Measurements from ENCODE around the gene PDCD7. TPM values are rescaled to one million over a fixed set of nuclear protein-coding genes. Genes with fewer than 3 reads are reported as not detected.
"Not testable (repeated sequence)": the region's sequence is repeated elsewhere in the genome, so short reads cannot be mapped to it uniquely, and the experiment has no call there.

Gene PDCD7
- polyA plus RNA-seq, 1 of the 3 experiments (the other 2 are of a cell fraction): 15.3 TPM

DNA sequence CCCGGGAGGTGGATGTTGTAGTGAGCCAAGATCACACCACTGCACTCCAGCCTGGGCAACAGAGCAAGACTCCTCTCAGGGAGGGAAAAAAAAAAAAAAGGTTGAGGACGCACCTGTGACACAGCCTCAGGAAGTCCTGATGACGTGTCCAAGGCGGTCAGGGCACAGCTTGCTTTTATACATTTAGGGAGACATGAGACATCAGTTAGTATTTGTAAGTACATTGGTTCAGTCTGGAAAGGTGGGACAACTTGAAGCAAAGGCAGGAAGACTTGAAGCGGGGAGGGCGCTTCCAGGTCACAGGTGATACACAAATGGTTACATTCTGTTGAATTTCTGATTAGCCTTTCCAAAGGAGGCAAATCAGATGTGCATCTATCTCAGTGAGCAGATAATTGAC lies 5.0 kb upstream of the PDCD7 start:
- H3K79me2 ChIP-seq (ENCODE audit: insufficient read depth); H3K4me2 ChIP-seq; DNase-seq; H3K36me3 ChIP-seq (replicated peaks in 1 of 2; ENCODE audit: control insufficient read depth in 1 of 2, insufficient read depth in 2 of 2, low read length in 1 of 2); H3K4me3 ChIP-seq (ENCODE audit: low read depth in 2 of 2, low read length in 1 of 2); H4K20me1 ChIP-seq (ENCODE audit: insufficient read depth); H3K9me2 ChIP-seq; H3K4me1 ChIP-seq (ENCODE audit: control insufficient read depth in 1 of 2, insufficient read depth in 2 of 2, low read depth in 1 of 2, low read length in 1 of 2); H2AFZ ChIP-seq (ENCODE audit: low read depth); H3K9ac ChIP-seq; POLR2A ChIA-PET; H3K9me3 ChIP-seq; H3F3A ChIP-seq (replicated peaks; ENCODE audit: insufficient read depth); H3K27me3 ChIP-seq (ENCODE audit: insufficient read depth); H3K27ac ChIP-seq (ENCODE audit: low read depth in 2 of 2, low read length in 1 of 2): not testable (repeated sequence)
- CTCF ChIA-PET: interaction anchor here (0.8 kb wide), 1 partner anchor 180 kb away, joined by 3 read pairs; no protein-coding TSS in a partner anchor
- WGBS (ENCODE audit: low lambda C conversion rate): 81% methylated on average over 6 of the region's 6 CpGs

DNA sequence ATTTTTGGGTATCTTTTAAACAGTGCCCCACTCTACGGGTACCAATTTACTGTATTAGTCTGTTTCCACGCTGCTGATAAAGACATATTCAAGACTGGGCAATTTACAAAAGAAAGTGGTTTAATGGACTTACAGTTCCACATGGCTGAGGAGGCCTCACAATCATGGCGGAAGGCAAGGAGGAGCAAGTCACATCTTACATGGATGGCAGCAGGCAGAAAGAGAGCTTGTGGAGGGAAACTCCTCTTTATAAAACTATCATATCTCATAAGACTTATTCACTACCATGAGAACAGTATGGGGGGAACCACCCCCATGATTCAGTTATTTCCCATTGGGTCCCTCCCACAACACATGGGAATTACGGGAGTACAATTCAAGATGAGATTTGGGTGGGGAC lies 4.3 kb upstream of the PDCD7 start:
- CTCF ChIA-PET; H4K20me1 ChIP-seq (ENCODE audit: insufficient read depth); H3K4me3 ChIP-seq (ENCODE audit: low read depth in 2 of 2, low read length in 1 of 2); H3K4me1 ChIP-seq (ENCODE audit: control insufficient read depth in 1 of 2, insufficient read depth in 2 of 2, low read depth in 1 of 2, low read length in 1 of 2); H2AFZ ChIP-seq (ENCODE audit: low read depth); H3K9me3 ChIP-seq; H3K27me3 ChIP-seq (ENCODE audit: insufficient read depth); H3K4me2 ChIP-seq; H3K9ac ChIP-seq; H3F3A ChIP-seq (replicated peaks; ENCODE audit: insufficient read depth); H3K36me3 ChIP-seq (replicated peaks in 1 of 2; ENCODE audit: control insufficient read depth in 1 of 2, insufficient read depth in 2 of 2, low read length in 1 of 2); H3K79me2 ChIP-seq (ENCODE audit: insufficient read depth); H3K27ac ChIP-seq (ENCODE audit: low read depth in 2 of 2, low read length in 1 of 2); POLR2A ChIA-PET; H3K9me2 ChIP-seq; DNase-seq: not testable (repeated sequence)
- 86% methylated on average over 4 of the region's 4 CpGs for WGBS (ENCODE audit: low lambda C conversion rate)

DNA sequence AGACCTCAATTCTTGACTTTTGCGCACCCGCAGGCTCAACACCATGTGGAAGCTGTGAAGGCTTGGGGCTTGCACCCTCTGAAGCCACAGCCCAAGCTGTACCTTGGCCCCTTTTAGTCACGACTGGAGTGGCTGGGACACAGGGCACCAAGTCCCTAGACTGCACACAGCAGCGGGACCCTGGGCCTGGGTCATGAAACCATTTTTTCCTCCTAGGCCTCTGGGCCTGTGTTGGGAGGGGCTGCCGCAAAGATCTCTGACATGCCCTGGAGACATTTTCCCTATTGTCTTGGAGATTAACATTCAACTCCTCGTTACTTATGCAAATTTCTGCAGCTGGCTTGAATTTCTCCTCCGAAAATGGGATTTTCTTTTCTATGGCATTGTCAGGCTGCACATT lies 3.5 kb upstream of the PDCD7 start:
- DNase-seq; H4K20me1 ChIP-seq (ENCODE audit: insufficient read depth); H3K4me1 ChIP-seq (ENCODE audit: control insufficient read depth in 1 of 2, insufficient read depth in 2 of 2, low read depth in 1 of 2, low read length in 1 of 2); H2AFZ ChIP-seq (ENCODE audit: low read depth); CTCF ChIA-PET; H3K27me3 ChIP-seq (ENCODE audit: insufficient read depth); POLR2A ChIA-PET; H3K4me3 ChIP-seq (ENCODE audit: low read depth in 2 of 2, low read length in 1 of 2); H3K9ac ChIP-seq; H3K27ac ChIP-seq (ENCODE audit: low read depth in 2 of 2, low read length in 1 of 2); H3F3A ChIP-seq (replicated peaks; ENCODE audit: insufficient read depth); H3K9me2 ChIP-seq; H3K36me3 ChIP-seq (replicated peaks in 1 of 2; ENCODE audit: control insufficient read depth in 1 of 2, insufficient read depth in 2 of 2, low read length in 1 of 2); H3K4me2 ChIP-seq; H3K9me3 ChIP-seq: not testable (repeated sequence)
- peaks cover 11% of the 10 kb centered on the region for H3K79me2 ChIP-seq (ENCODE audit: insufficient read depth)
- 85% methylated on average over 7 of the region's 7 CpGs for WGBS (ENCODE audit: low lambda C conversion rate)

DNA sequence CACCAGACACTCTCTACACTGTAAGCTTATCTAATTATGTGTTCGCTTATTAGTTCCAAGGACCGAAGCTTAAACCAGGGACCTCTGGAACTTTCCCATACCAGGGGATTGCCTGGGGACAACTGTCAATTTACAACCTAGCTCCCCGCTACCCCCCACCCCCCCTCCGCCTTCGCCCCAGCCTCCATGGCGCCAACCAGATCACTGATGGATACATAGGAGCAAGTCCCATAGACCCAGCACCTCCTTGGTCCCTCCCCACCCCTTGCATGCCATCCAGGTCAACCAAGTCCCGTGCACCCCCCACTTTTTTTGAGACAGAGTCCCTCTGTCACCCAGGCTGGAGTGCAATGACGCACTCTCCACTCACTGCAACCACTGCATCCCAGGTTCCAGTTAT lies 930 bp upstream of the PDCD7 start:
- WGBS (ENCODE audit: low lambda C conversion rate): 57% methylated on average over 8 of the region's 8 CpGs
- Histone ChIP-seq H3K9ac (no peak overlapping the region), H3K9me2 (no peaks in the 10 kb centered on the region), H3F3A (replicated peaks; ENCODE audit: insufficient read depth) (peaks cover 2% of the 10 kb centered on the region), H3K27ac (ENCODE audit: low read depth in 2 of 2, low read length in 1 of 2) (no peak overlapping the region), H3K4me3 (ENCODE audit: low read depth in 2 of 2, low read length in 1 of 2) (peak overlapping the region; percentile 73 to 80), H2AFZ (ENCODE audit: low read depth) (peak overlapping the region; percentile 99; the same call in 1 of the 2 replicates), H4K20me1 (ENCODE audit: insufficient read depth) (peaks cover 23% of the 10 kb centered on the region), H3K36me3 (replicated peaks in 1 of 2; ENCODE audit: control insufficient read depth in 1 of 2, insufficient read depth in 2 of 2, low read length in 1 of 2) (peaks cover 2 to 7% of the 10 kb centered on the region in 2 experiments), H3K9me3 (no peaks in the 10 kb centered on the region), H3K79me2 (ENCODE audit: insufficient read depth) (peaks cover 34% of the 10 kb centered on the region), H3K27me3 (ENCODE audit: insufficient read depth) (no peaks in the 10 kb centered on the region), H3K4me1 (ENCODE audit: control insufficient read depth in 1 of 2, insufficient read depth in 2 of 2, low read depth in 1 of 2, low read length in 1 of 2) (peaks cover 0 to 6% of the 10 kb centered on the region in 2 experiments; a peak in 1 of 4 replicates), H3K4me2 (peak overlapping the region; percentile 90)
- POLR2A ChIA-PET: no interaction called here
- CTCF ChIA-PET: interaction anchor here (1.5 kb wide), 1 partner anchor 80 kb away, joined by 4 read pairs; no protein-coding TSS in a partner anchor
- peak; percentile 24 for DNase-seq
- TF ChIP-seq MAX (IDR thresholded peaks at IDR 0.05; ENCODE audit: low read depth): no peak
- TF ChIP-seq, protein P1, sequence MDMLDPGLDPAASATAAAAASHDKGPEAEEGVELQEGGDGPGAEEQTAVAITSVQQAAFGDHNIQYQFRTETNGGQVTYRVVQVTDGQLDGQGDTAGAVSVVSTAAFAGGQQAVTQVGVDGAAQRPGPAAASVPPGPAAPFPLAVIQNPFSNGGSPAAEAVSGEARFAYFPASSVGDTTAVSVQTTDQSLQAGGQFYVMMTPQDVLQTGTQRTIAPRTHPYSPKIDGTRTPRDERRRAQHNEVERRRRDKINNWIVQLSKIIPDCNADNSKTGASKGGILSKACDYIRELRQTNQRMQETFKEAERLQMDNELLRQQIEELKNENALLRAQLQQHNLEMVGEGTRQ (IDR thresholded peaks at IDR 0.05; ENCODE audit: borderline replicate concordance, low read depth, low read length): no peak
- TF ChIP-seq ELF1 (IDR thresholded peaks at IDR 0.05): no peak
- TF ChIP-seq CTCF (IDR thresholded peaks at IDR 0.05): no peak
- TF ChIP-seq RFX5 (IDR thresholded peaks at IDR 0.05; ENCODE audit: low read length): no peak
- TF ChIP-seq, protein P2, sequence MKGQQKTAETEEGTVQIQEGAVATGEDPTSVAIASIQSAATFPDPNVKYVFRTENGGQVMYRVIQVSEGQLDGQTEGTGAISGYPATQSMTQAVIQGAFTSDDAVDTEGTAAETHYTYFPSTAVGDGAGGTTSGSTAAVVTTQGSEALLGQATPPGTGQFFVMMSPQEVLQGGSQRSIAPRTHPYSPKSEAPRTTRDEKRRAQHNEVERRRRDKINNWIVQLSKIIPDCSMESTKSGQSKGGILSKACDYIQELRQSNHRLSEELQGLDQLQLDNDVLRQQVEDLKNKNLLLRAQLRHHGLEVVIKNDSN (IDR thresholded peaks at IDR 0.05; ENCODE audit: borderline replicate concordance, low read depth): no peak
- TF ChIP-seq PBX3 (IDR thresholded peaks at IDR 0.05): no peak
- no peak for TF ChIP-seq RAD21 (IDR thresholded peaks at IDR 0.05; ENCODE audit: low read length)
- TF ChIP-seq EP300 (IDR thresholded peaks at IDR 0.05; ENCODE audit: borderline replicate concordance in 1 of 2, low read depth in 1 of 2, low read length in 1 of 2): no peak
- TF ChIP-seq FOXJ3 (CRISPR knock-in tag; IDR thresholded peaks at IDR 0.05): no peak
- no peak for TF ChIP-seq GABPA (IDR thresholded peaks at IDR 0.05; ENCODE audit: low read depth)
- TF ChIP-seq RCOR1 (IDR thresholded peaks at IDR 0.05; ENCODE audit: low read length): no peak
- TF ChIP-seq TAF1 (IDR thresholded peaks at IDR 0.05; ENCODE audit: borderline replicate concordance, low read depth, low read length): no peak
